GM21360 (cell line): ENCODE measurements around the gene ERCC6.

Experiments used
- ATAC-seq: cut with Tn5 transposase; IDR thresholded peaks from one replicate; pipeline ENCODE4 v1.9.1; 2021; ENCODE audit warnings: mild to moderate bottlenecking, moderate library complexity; ENCODE audit not compliant: unreplicated experiment

Gene ERCC6

GRCh38 chr10:49538381-49539319 is at the start of gene ERCC6:
TSS of gene ERCC6 (minus strand) at chr10:49539121.
- ATAC-seq = peak; percentile 74

GRCh38 chr10:49587981-49588380 is 49.1 kb upstream of the ERCC6 start:
- no peak for ATAC-seq

- ATAC-seq = no peak
These were observed 46.5 kb upstream of the ERCC6 start for GRCh38 chr10:49585387-49585786.

- no peak for ATAC-seq
These were observed 40.7 kb upstream of the ERCC6 start for GRCh38 chr10:49579621-49580020.

GRCh38 chr10:49578392-49578791 is 39.5 kb upstream of the ERCC6 start:
- ATAC-seq = no peak

GRCh38 chr10:49577182-49577925 is 38.4 kb upstream of the ERCC6 start:
- no peak for ATAC-seq

- no peak for ATAC-seq
These were observed 36.7 kb upstream of the ERCC6 start for GRCh38 chr10:49575489-49576072.

GRCh38 chr10:49572594-49573114 is 33.7 kb upstream of the ERCC6 start:
- no peak for ATAC-seq

GRCh38 chr10:49571388-49571787 is 32.5 kb upstream of the ERCC6 start:
- no peak for ATAC-seq

- no peak for ATAC-seq
These were observed 30.2 kb upstream of the ERCC6 start for GRCh38 chr10:49569031-49569631.

GRCh38 chr10:49568235-49568634 is 29.3 kb upstream of the ERCC6 start:
- peak; percentile 61 for ATAC-seq

GRCh38 chr10:49567810-49568209 is 28.9 kb upstream of the ERCC6 start:
- no peak for ATAC-seq

- ATAC-seq = no peak
These were observed 25.6 kb upstream of the ERCC6 start for GRCh38 chr10:49564461-49565009.

- ATAC-seq = no peak
These were observed 24.0 kb upstream of the ERCC6 start for GRCh38 chr10:49562893-49563292.

GRCh38 chr10:49560526-49560925 is 21.6 kb upstream of the ERCC6 start:
- ATAC-seq = no peak

GRCh38 chr10:49559476-49559875 is 20.6 kb upstream of the ERCC6 start:
- ATAC-seq = no peak

GRCh38 chr10:49558190-49558589 is 19.3 kb upstream of the ERCC6 start:
- ATAC-seq = no peak

- no peak for ATAC-seq
These were observed 18.8 kb upstream of the ERCC6 start for GRCh38 chr10:49557681-49558080.

GRCh38 chr10:49556723-49557122 is 17.8 kb upstream of the ERCC6 start:
- no peak for ATAC-seq

- no peak for ATAC-seq
These were observed 13.4 kb upstream of the ERCC6 start for GRCh38 chr10:49552277-49552676.

- ATAC-seq = no peak
These were observed 11.6 kb upstream of the ERCC6 start for GRCh38 chr10:49550563-49550962.
